ENCODE measurements around the gene TDO2. TPM values are rescaled to one million over a fixed set of nuclear protein-coding genes. Genes with fewer than 3 reads are reported as not detected.
"Not testable (repeated sequence)": the region's sequence is repeated elsewhere in the genome, so short reads cannot be mapped to it uniquely, and the experiment has no call there.

TDO2 gene
- total and polyA plus RNA-seq, 9 donors: 0.12 to 2.3 (median 0.36) TPM; not detected in 3

GRCh38 chr4:155885666-155886065, 17.8 kb upstream of the TDO2 start:
- 79% methylated on average over 3 of the region's 6 CpGs for WGBS (ENCODE audit: insufficient coverage)
- Histone ChIP-seq H3K27me3 (ENCODE audit: control insufficient read depth, insufficient read depth, low read length) (no peaks in the 10 kb centered on the region), H3K9me3 (replicated peaks; ENCODE audit: control insufficient read depth, low read depth, low read length) (no peaks in the 10 kb centered on the region), H3K36me3 (ENCODE audit: control insufficient read depth, insufficient read depth, low read length) (no peaks in the 10 kb centered on the region), H3K27ac (ENCODE audit: low read length) (no peak overlapping the region), H3K4me3 (ENCODE audit: low read length) (no peak overlapping the region), H3K4me1 (ENCODE audit: control insufficient read depth, insufficient read depth, low read length) (no peaks in the 10 kb centered on the region)
- DNase-seq: no peak

DNA sequence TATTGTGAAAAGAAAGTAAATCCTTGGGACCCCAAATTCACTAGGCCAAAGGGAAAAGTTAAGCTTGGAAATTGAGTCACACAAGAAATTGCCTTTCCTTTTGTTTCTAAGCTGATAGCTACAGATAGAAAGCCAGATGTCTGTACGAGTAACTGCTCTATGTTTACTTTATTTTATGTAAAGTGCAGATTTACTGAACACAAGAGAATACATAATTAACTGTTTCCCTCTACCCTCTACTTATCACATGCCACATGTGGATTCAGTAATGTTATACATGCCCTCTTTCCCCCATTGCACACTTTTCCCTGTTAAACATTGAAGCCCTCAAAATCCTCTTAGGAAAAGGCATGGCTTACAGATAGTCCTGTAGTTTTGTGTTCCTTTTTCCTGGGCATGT, 16.5 kb upstream of the TDO2 start:
- H3K27ac ChIP-seq (ENCODE audit: low read length): no peak overlapping the region
- no CpG with 5 or more reads among the region's 1 CpG for WGBS (ENCODE audit: insufficient coverage)
- no peak overlapping the region for H3K4me3 ChIP-seq (ENCODE audit: low read length)
- DNase-seq: no peak
- H3K9me3 ChIP-seq (replicated peaks; ENCODE audit: control insufficient read depth, low read depth, low read length): peaks cover 6% of the 10 kb centered on the region
- no peaks in the 10 kb centered on the region for H3K4me1 ChIP-seq (ENCODE audit: control insufficient read depth, insufficient read depth, low read length)
- H3K27me3 ChIP-seq (ENCODE audit: control insufficient read depth, insufficient read depth, low read length): no peaks in the 10 kb centered on the region
- no peaks in the 10 kb centered on the region for H3K36me3 ChIP-seq (ENCODE audit: control insufficient read depth, insufficient read depth, low read length)

GRCh38 chr4:155887847-155888570, 15.5 kb upstream of the TDO2 start:
- Histone ChIP-seq H3K36me3 (ENCODE audit: control insufficient read depth, insufficient read depth, low read length) (no peaks in the 10 kb centered on the region), H3K4me1 (ENCODE audit: control insufficient read depth, insufficient read depth, low read length) (no peaks in the 10 kb centered on the region), H3K27me3 (ENCODE audit: control insufficient read depth, insufficient read depth, low read length) (no peaks in the 10 kb centered on the region), H3K9me3 (replicated peaks; ENCODE audit: control insufficient read depth, low read depth, low read length) (peaks cover 6% of the 10 kb centered on the region), H3K4me3 (ENCODE audit: low read length) (no peak overlapping the region), H3K27ac (ENCODE audit: low read length) (no peak overlapping the region)
- WGBS (ENCODE audit: insufficient coverage): 50% methylated on average over 2 of the region's 6 CpGs
- no peak for DNase-seq

DNA sequence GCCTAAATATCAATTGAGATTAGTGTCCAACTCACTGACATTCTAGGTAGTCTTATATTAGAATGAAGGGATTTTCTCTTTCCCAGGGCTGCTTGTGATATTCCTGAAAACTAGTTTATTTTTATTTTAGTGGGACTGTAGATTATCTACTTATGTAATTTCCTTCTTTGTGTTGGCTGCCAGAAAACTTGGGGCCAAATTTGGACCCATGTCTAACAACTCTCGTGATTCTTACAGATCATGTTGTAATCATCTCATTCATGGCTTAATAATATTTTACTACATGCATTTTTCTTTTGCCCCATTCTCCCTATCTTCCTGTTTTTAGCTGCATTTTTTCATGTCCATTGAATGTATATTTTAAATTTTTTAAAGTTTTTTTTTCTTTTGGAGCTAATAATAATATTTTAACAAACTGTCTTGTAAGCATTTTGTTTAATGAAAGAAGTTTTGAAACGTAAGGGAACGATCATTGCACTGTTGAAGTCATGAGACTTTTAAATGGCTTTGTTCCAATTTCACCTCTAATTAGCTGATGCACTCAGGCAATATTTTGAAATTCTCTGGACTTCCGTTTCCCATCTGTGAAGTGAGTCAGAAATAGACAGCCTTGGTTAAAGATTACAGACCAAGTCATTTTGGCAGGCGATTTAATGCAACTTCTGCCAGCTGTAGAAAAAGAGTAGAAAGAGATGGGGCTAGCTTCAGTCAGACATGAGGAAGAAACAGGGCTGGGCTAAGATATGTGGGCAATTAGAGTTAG, 14.3 kb upstream of the TDO2 start:
- Histone ChIP-seq H3K9me3 (replicated peaks; ENCODE audit: control insufficient read depth, low read depth, low read length) (peaks cover 6% of the 10 kb centered on the region), H3K27me3 (ENCODE audit: control insufficient read depth, insufficient read depth, low read length) (no peaks in the 10 kb centered on the region), H3K4me1 (ENCODE audit: control insufficient read depth, insufficient read depth, low read length) (no peaks in the 10 kb centered on the region), H3K36me3 (ENCODE audit: control insufficient read depth, insufficient read depth, low read length) (no peaks in the 10 kb centered on the region), H3K4me3 (ENCODE audit: low read length) (no peak overlapping the region), H3K27ac (ENCODE audit: low read length) (no peak overlapping the region)
- no CpG with 5 or more reads among the region's 5 CpGs for WGBS (ENCODE audit: insufficient coverage)
- peak; percentile 54 for DNase-seq

- Histone ChIP-seq H3K4me3 (ENCODE audit: low read length) (no peak overlapping the region), H3K9me3 (replicated peaks; ENCODE audit: control insufficient read depth, low read depth, low read length) (peaks cover 6% of the 10 kb centered on the region), H3K4me1 (ENCODE audit: control insufficient read depth, insufficient read depth, low read length) (no peaks in the 10 kb centered on the region), H3K27ac (ENCODE audit: low read length) (no peak overlapping the region), H3K36me3 (ENCODE audit: control insufficient read depth, insufficient read depth, low read length) (no peaks in the 10 kb centered on the region), H3K27me3 (ENCODE audit: control insufficient read depth, insufficient read depth, low read length) (no peaks in the 10 kb centered on the region)
- no peak for DNase-seq
- no CpG with 5 or more reads among the region's 2 CpGs for WGBS (ENCODE audit: insufficient coverage)
Measured at GRCh38 chr4:155889946-155890345, 13.6 kb upstream of the TDO2 start.

GRCh38 chr4:155891058-155891457, 12.4 kb upstream of the TDO2 start:
- DNase-seq: no peak
- Histone ChIP-seq H3K9me3 (replicated peaks; ENCODE audit: control insufficient read depth, low read depth, low read length) (peaks cover 6% of the 10 kb centered on the region), H3K27ac (ENCODE audit: low read length) (no peak overlapping the region), H3K36me3 (ENCODE audit: control insufficient read depth, insufficient read depth, low read length) (no peaks in the 10 kb centered on the region), H3K27me3 (ENCODE audit: control insufficient read depth, insufficient read depth, low read length) (no peaks in the 10 kb centered on the region), H3K4me3 (ENCODE audit: low read length) (no peak overlapping the region), H3K4me1 (ENCODE audit: control insufficient read depth, insufficient read depth, low read length) (no peaks in the 10 kb centered on the region)
- 60% methylated on average over 2 of the region's 3 CpGs for WGBS (ENCODE audit: insufficient coverage)

GRCh38 chr4:155898371-155898770, 5.1 kb upstream of the TDO2 start:
- DNase-seq; H3K36me3 ChIP-seq (ENCODE audit: control insufficient read depth, insufficient read depth, low read length); H3K4me1 ChIP-seq (ENCODE audit: control insufficient read depth, insufficient read depth, low read length); H3K27me3 ChIP-seq (ENCODE audit: control insufficient read depth, insufficient read depth, low read length); H3K27ac ChIP-seq (ENCODE audit: low read length); H3K4me3 ChIP-seq (ENCODE audit: low read length); H3K9me3 ChIP-seq (replicated peaks; ENCODE audit: control insufficient read depth, low read depth, low read length): not testable (repeated sequence)
- WGBS (ENCODE audit: insufficient coverage): no CpG with 5 or more reads among the region's 2 CpGs

DNA sequence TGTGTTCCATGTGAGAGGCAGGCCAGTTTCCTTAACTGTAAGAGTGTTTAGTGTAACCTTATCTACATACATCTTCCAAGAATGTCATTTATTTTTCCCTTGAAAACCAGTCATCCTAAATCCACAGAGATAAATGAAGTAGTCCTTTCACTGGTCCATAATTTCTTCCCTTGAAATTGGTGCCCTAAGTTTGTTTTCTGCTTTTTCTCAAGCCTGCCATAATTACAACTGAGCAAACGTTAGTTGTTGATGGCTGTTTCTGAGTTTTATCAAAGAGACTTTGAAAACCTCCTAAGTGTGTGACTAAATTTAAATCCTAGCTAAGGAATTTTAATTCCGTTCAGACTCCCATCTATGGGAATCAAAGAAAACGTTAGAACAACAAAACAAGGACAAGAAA, 3.6 kb upstream of the TDO2 start:
- no peaks in the 10 kb centered on the region for H3K27me3 ChIP-seq (ENCODE audit: control insufficient read depth, insufficient read depth, low read length)
- H3K4me3 ChIP-seq (ENCODE audit: low read length): no peak overlapping the region
- no peak for DNase-seq
- H3K4me1 ChIP-seq (ENCODE audit: control insufficient read depth, insufficient read depth, low read length): no peaks in the 10 kb centered on the region
- H3K27ac ChIP-seq (ENCODE audit: low read length): no peak overlapping the region
- no peaks in the 10 kb centered on the region for H3K36me3 ChIP-seq (ENCODE audit: control insufficient read depth, insufficient read depth, low read length)
- no peaks in the 10 kb centered on the region for H3K9me3 ChIP-seq (replicated peaks; ENCODE audit: control insufficient read depth, low read depth, low read length)
- WGBS (ENCODE audit: insufficient coverage): no CpG with 5 or more reads among the region's 3 CpGs

- H3K9me3 ChIP-seq (replicated peaks; ENCODE audit: control insufficient read depth, low read depth, low read length): no peaks in the 10 kb centered on the region
- H3K27me3 ChIP-seq (ENCODE audit: control insufficient read depth, insufficient read depth, low read length): no peaks in the 10 kb centered on the region
- 50% methylated on average over 1 of the region's 1 CpG for WGBS (ENCODE audit: insufficient coverage)
- DNase-seq: peak; percentile 56
- H3K36me3 ChIP-seq (ENCODE audit: control insufficient read depth, insufficient read depth, low read length): no peaks in the 10 kb centered on the region
- no peaks in the 10 kb centered on the region for H3K4me1 ChIP-seq (ENCODE audit: control insufficient read depth, insufficient read depth, low read length)
- H3K27ac ChIP-seq (ENCODE audit: low read length): no peak overlapping the region
- no peak overlapping the region for H3K4me3 ChIP-seq (ENCODE audit: low read length)
Measured at GRCh38 chr4:155900381-155900780, 3.1 kb upstream of the TDO2 start.

GRCh38 chr4:155901013-155901412, 2.5 kb upstream of the TDO2 start:
- Histone ChIP-seq H3K36me3 (ENCODE audit: control insufficient read depth, insufficient read depth, low read length) (no peaks in the 10 kb centered on the region), H3K27ac (ENCODE audit: low read length) (no peak overlapping the region), H3K9me3 (replicated peaks; ENCODE audit: control insufficient read depth, low read depth, low read length) (no peaks in the 10 kb centered on the region), H3K4me1 (ENCODE audit: control insufficient read depth, insufficient read depth, low read length) (no peaks in the 10 kb centered on the region), H3K27me3 (ENCODE audit: control insufficient read depth, insufficient read depth, low read length) (no peaks in the 10 kb centered on the region), H3K4me3 (ENCODE audit: low read length) (no peak overlapping the region)
- no CpG with 5 or more reads among the region's 2 CpGs for WGBS (ENCODE audit: insufficient coverage)
- no peak for DNase-seq
